ENCODE data around the gene ENOX1. TPM values are rescaled to one million over a fixed set of nuclear protein-coding genes. Genes with fewer than 3 reads are reported as not detected.

Gene ENOX1
- polyA plus RNA-seq, 2 of the 4 experiments (the other 2 are of a cell fraction) = 0.28 to 0.41 TPM

DNA sequence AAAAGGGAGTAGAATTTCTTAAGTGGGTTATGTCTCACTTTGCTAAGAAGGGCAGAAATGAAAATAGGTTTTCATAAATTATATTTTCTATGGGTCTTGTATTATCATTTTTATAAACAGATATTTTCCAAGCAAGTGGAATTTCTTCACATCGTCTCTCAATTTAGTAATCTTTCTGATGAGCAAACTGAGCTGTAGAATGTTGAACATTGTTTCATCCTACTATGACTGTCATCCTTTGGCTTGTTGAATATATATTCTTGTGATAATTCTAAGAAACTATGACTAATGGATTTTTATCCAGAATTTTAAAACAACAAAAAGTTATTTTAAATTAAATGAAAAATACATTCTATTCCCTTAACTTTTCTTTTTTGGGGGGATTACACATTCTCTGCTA lies 313.8 kb downstream of the ENOX1 start:
- ATAC-seq = no peak
- Histone ChIP-seq H3K4me3 (no peak overlapping the region), H3K27ac (no peak overlapping the region), H3K9me3 (no peaks in the 10 kb centered on the region), H3K4me1 (no peaks in the 10 kb centered on the region), H3K4me2 (no peak overlapping the region)
- ChIA-PET POLR2A (no interaction called here), CTCF (no interaction called here)
- FAIRE-seq = no peak
- DNase-seq (ENCODE audit: low read depth in 1 of 2, low spot score in 1 of 2) = no peak
- WGBS (ENCODE audit: missing lambda C conversion rate) = 86% methylated on average over 1 of the region's 1 CpG
- TF ChIP-seq MAFK (IDR thresholded peaks at IDR 0.05; ENCODE audit: partially characterized antibody) (no peak), CBX2 (IDR thresholded peaks at IDR 0.05; ENCODE audit: borderline replicate concordance, low read depth) (no peak), HOXB13 (CRISPR knock-in tag; IDR thresholded peaks at IDR 0.05; ENCODE audit: low read depth) (no peak), ZC3H11A (IDR thresholded peaks at IDR 0.05) (no peak), RARB (CRISPR knock-in tag; IDR thresholded peaks at IDR 0.05) (no peak), TP53 (CRISPR knock-in tag; IDR thresholded peaks at IDR 0.05) (no peak), HEYL (CRISPR knock-in tag; IDR thresholded peaks at IDR 0.05) (no peak), KDM5A (IDR thresholded peaks at IDR 0.05) (no peak), CEBPB (IDR thresholded peaks at IDR 0.05) (no peak), EHMT2 (IDR thresholded peaks at IDR 0.05; ENCODE audit: low read depth) (no peak), JUN (IDR thresholded peaks at IDR 0.05) (no peak), MAZ (IDR thresholded peaks at IDR 0.05; ENCODE audit: borderline replicate concordance, low read depth, low read length) (no peak)
- TF ChIP-seq, protein P1, sequence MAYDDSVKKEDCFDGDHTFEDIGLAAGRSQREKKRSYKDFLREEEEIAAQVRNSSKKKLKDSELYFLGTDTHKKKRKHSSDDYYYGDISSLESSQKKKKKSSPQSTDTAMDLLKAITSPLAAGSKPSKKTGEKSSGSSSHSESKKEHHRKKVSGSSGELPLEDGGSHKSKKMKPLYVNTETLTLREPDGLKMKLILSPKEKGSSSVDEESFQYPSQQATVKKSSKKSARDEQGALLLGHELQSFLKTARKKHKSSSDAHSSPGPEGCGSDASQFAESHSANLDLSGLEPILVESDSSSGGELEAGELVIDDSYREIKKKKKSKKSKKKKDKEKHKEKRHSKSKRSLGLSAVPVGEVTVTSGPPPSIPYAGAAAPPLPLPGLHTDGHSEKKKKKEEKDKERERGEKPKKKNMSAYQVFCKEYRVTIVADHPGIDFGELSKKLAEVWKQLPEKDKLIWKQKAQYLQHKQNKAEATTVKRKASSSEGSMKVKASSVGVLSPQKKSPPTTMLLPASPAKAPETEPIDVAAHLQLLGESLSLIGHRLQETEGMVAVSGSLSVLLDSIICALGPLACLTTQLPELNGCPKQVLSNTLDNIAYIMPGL (CRISPR knock-in tag; IDR thresholded peaks at IDR 0.05; ENCODE audit: borderline replicate concordance) = no peak

DNA sequence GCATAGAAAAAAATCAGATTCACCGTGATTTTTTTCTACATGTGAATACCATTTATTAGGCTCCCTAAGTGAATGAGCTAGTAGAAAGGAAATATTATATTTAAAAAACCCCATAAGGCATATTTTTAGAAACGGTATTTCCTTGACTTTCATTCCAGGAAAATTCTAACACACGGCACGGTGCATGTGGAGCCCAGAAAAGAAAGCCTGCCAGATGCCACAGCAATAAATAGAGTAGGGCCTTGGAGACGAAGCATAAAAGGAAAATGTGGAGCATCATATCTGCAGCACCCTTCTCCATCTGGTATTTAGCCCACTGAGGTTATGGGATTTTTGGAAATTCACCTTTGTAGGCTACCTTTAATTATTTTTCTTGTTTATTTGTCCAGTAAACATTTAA lies 314.4 kb downstream of the ENOX1 start:
- no peaks in the 10 kb centered on the region for H3K4me1 ChIP-seq
- no peak for FAIRE-seq
- H3K4me2 ChIP-seq = no peak overlapping the region
- 40% methylated on average over 5 of the region's 5 CpGs for WGBS (ENCODE audit: missing lambda C conversion rate)
- no peak overlapping the region for H3K27ac ChIP-seq
- no peaks in the 10 kb centered on the region for H3K9me3 ChIP-seq
- no peak for DNase-seq (ENCODE audit: low read depth in 1 of 2, low spot score in 1 of 2)
- CTCF ChIA-PET = no interaction called here
- no peak for ATAC-seq
- H3K4me3 ChIP-seq = no peak overlapping the region
- no peak for TF ChIP-seq MAZ (IDR thresholded peaks at IDR 0.05; ENCODE audit: borderline replicate concordance, low read depth, low read length)
- no peak for TF ChIP-seq JUN (IDR thresholded peaks at IDR 0.05)
- TF ChIP-seq JUNB (IDR thresholded peaks at IDR 0.05) = no peak
- TF ChIP-seq HOXB5 (CRISPR knock-in tag; IDR thresholded peaks at IDR 0.05) = no peak
- TF ChIP-seq, protein P2, sequence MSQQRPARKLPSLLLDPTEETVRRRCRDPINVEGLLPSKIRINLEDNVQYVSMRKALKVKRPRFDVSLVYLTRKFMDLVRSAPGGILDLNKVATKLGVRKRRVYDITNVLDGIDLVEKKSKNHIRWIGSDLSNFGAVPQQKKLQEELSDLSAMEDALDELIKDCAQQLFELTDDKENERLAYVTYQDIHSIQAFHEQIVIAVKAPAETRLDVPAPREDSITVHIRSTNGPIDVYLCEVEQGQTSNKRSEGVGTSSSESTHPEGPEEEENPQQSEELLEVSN (IDR thresholded peaks at IDR 0.05; ENCODE audit: borderline replicate concordance, low read depth) = no peak
- TF ChIP-seq, protein P3, sequence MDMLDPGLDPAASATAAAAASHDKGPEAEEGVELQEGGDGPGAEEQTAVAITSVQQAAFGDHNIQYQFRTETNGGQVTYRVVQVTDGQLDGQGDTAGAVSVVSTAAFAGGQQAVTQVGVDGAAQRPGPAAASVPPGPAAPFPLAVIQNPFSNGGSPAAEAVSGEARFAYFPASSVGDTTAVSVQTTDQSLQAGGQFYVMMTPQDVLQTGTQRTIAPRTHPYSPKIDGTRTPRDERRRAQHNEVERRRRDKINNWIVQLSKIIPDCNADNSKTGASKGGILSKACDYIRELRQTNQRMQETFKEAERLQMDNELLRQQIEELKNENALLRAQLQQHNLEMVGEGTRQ (IDR thresholded peaks at IDR 0.05) = no peak
- TF ChIP-seq ZNF302 (CRISPR knock-in tag; IDR thresholded peaks at IDR 0.05) = no peak
- TF ChIP-seq FOXS1 (CRISPR knock-in tag; IDR thresholded peaks at IDR 0.05) = no peak
- no peak for TF ChIP-seq POLR2AphosphoS2 (conservative IDR thresholded peaks at IDR 0.05; ENCODE audit: low read length)
- no peak for TF ChIP-seq HEYL (CRISPR knock-in tag; IDR thresholded peaks at IDR 0.05)
- no peak for TF ChIP-seq TFCP2L1 (CRISPR knock-in tag; IDR thresholded peaks at IDR 0.05)
- no peak for TF ChIP-seq RARB (CRISPR knock-in tag; IDR thresholded peaks at IDR 0.05)
- POLR2A ChIA-PET = no interaction called here

DNA sequence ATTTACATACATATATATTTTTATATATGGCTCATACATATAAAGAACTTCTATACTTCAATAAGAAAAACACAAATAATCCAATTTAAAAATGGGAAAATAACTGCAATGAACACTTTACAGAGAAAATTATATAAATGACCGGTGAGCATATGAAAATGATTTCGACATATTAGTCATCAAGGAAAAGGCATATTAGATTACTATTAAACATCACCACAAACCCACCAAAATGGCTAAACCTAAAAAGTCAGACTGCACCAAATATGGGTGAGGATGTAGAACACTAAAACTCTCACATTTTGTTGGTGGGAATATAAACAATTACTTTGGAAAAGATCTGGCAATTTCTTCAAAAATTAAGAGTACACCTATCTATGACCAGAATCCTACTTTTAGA lies 316.2 kb downstream of the ENOX1 start:
- H3K27ac ChIP-seq = no peak overlapping the region
- DNase-seq (ENCODE audit: low read depth in 1 of 2, low spot score in 1 of 2) = no peak
- no peak overlapping the region for H3K4me2 ChIP-seq
- no peaks in the 10 kb centered on the region for H3K4me1 ChIP-seq
- no peak for FAIRE-seq
- POLR2A ChIA-PET = no interaction called here
- no peak for ATAC-seq
- H3K4me3 ChIP-seq = no peak overlapping the region
- H3K9me3 ChIP-seq = no peaks in the 10 kb centered on the region
- TF ChIP-seq ZSCAN20 (CRISPR knock-in tag; IDR thresholded peaks at IDR 0.05) (no peak), HOXA7 (CRISPR knock-in tag; IDR thresholded peaks at IDR 0.05) (no peak), FOSL2 (IDR thresholded peaks at IDR 0.05) (no peak), FOSL2 (CRISPR knock-in tag; IDR thresholded peaks at IDR 0.05) (no peak), CEBPB (IDR thresholded peaks at IDR 0.05) (no peak), EHMT2 (IDR thresholded peaks at IDR 0.05; ENCODE audit: low read depth) (no peak), HEYL (CRISPR knock-in tag; IDR thresholded peaks at IDR 0.05) (no peak), NFE2L2 (conservative IDR thresholded peaks at IDR 0.05; ENCODE audit: low read length) (no peak), KDM5A (IDR thresholded peaks at IDR 0.05) (no peak), RCOR1 (IDR thresholded peaks at IDR 0.05; ENCODE audit: low read depth, low read length) (no peak), NPAS2 (CRISPR knock-in tag; IDR thresholded peaks at IDR 0.05; ENCODE audit: borderline replicate concordance) (no peak), JUNB (IDR thresholded peaks at IDR 0.05) (no peak), ZNF302 (CRISPR knock-in tag; IDR thresholded peaks at IDR 0.05) (no peak)
- TF ChIP-seq, protein P4, sequence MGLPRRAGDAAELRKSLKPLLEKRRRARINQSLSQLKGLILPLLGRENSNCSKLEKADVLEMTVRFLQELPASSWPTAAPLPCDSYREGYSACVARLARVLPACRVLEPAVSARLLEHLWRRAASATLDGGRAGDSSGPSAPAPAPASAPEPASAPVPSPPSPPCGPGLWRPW (IDR thresholded peaks at IDR 0.05) = no peak
- TF ChIP-seq, protein P5, sequence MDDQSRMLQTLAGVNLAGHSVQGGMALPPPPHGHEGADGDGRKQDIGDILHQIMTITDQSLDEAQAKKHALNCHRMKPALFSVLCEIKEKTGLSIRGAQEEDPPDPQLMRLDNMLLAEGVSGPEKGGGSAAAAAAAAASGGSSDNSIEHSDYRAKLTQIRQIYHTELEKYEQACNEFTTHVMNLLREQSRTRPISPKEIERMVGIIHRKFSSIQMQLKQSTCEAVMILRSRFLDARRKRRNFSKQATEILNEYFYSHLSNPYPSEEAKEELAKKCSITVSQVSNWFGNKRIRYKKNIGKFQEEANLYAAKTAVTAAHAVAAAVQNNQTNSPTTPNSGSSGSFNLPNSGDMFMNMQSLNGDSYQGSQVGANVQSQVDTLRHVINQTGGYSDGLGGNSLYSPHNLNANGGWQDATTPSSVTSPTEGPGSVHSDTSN (IDR thresholded peaks at IDR 0.05) = no peak
- TF ChIP-seq, protein P6, sequence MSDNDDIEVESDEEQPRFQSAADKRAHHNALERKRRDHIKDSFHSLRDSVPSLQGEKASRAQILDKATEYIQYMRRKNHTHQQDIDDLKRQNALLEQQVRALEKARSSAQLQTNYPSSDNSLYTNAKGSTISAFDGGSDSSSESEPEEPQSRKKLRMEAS (IDR thresholded peaks at IDR 0.05) = no peak
- WGBS (ENCODE audit: missing lambda C conversion rate) = 85% methylated on average over 2 of the region's 2 CpGs
- CTCF ChIA-PET = no interaction called here
